ENCODE results near the gene CTNNBL1.

GRCh38 chr20:37764333-37764935 lies 70.6 kb downstream of the CTNNBL1 start:
- TF ChIP-seq, protein P1, sequence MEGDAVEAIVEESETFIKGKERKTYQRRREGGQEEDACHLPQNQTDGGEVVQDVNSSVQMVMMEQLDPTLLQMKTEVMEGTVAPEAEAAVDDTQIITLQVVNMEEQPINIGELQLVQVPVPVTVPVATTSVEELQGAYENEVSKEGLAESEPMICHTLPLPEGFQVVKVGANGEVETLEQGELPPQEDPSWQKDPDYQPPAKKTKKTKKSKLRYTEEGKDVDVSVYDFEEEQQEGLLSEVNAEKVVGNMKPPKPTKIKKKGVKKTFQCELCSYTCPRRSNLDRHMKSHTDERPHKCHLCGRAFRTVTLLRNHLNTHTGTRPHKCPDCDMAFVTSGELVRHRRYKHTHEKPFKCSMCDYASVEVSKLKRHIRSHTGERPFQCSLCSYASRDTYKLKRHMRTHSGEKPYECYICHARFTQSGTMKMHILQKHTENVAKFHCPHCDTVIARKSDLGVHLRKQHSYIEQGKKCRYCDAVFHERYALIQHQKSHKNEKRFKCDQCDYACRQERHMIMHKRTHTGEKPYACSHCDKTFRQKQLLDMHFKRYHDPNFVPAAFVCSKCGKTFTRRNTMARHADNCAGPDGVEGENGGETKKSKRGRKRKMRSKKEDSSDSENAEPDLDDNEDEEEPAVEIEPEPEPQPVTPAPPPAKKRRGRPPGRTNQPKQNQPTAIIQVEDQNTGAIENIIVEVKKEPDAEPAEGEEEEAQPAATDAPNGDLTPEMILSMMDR (IDR thresholded peaks at IDR 0.05): no peak
- TF ChIP-seq POLR2A (IDR thresholded peaks at IDR 0.05): no peak
